Measurements from ENCODE around the gene SLC1A4.

SLC1A4 gene

GRCh38 chr2:65049010-65049639 is 59.9 kb downstream of the SLC1A4 start:
- no peak for DNase-seq (ENCODE audit: low read depth in 2 of 2, low spot score in 1 of 2)

- no peak for DNase-seq (ENCODE audit: low read depth in 2 of 2, low spot score in 1 of 2)
Measured at GRCh38 chr2:65050931-65051330, 61.7 kb downstream of the SLC1A4 start.

GRCh38 chr2:65053199-65053598 is 64.0 kb downstream of the SLC1A4 start:
- no peak for DNase-seq (ENCODE audit: low read depth in 2 of 2, low spot score in 1 of 2)

- no peak for DNase-seq (ENCODE audit: low read depth in 2 of 2, low spot score in 1 of 2)
Measured at GRCh38 chr2:65054749-65055421, 65.7 kb downstream of the SLC1A4 start.

GRCh38 chr2:65055422-65056214 is 66.4 kb downstream of the SLC1A4 start:
- DNase-seq (ENCODE audit: low read depth in 2 of 2, low spot score in 1 of 2), result peak; percentile 21 to 24

- DNase-seq (ENCODE audit: low read depth in 2 of 2, low spot score in 1 of 2), result peak; percentile 91
Measured at GRCh38 chr2:65056215-65057053, 67.2 kb downstream of the SLC1A4 start, which contains the start of gene CEP68. Gene CEP68, plus strand, starts transcription at chr2:65056416. Its CDS starts 13,029 bp downstream, at chr2:65069445.

GRCh38 chr2:65057054-65057375 is 67.8 kb downstream of the SLC1A4 start:
- no peak for DNase-seq (ENCODE audit: low read depth in 2 of 2, low spot score in 1 of 2)

- peak in 1 of 2 donors; percentile 24 for DNase-seq (ENCODE audit: low read depth in 2 of 2, low spot score in 1 of 2)
Measured at GRCh38 chr2:65057391-65058052, 68.3 kb downstream of the SLC1A4 start.

- DNase-seq (ENCODE audit: low read depth in 2 of 2, low spot score in 1 of 2), result no peak
Measured at GRCh38 chr2:65059071-65059470, 69.9 kb downstream of the SLC1A4 start.

DNA sequence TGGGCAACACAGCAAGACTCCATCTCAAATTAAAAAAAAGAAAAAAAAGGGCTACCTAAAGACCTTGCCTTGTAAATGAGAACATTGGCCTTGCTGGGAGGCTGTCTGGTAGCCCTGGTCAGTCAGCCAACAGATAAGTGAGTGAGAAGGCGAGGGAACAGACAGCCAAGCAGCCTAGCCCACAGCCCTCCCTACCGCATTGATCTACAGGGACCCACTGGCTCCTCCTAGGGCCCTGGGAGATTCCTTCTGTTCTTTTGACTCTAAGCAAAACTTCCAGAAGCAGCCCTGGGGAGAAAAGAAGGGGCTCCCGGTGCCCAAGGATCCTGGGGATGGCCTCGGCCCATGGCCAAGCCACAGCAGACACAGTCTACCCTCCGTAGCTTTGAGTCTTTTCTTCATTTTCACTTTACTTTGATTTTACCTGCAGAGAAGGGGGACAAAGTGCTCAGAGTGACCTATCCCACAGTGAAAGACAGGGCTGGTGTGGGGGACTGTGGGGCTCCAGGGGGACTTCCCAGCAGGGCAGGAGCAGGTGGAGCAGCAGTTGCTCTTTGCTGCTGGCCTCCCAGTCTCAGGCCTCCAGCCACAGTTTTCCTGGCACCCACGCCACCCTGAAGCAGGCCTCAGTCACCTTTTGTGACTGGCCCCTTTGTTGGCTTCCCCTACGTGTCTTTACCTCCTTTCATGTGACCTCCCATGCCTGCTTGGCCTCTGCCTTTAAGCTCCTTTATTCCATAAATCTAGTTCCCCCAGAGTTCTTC is 72.1 kb downstream of the SLC1A4 start:
- DNase-seq (ENCODE audit: low read depth in 2 of 2, low spot score in 1 of 2), result no peak

GRCh38 chr2:65061910-65062339 is 72.7 kb downstream of the SLC1A4 start:
- no peak for DNase-seq (ENCODE audit: low read depth in 2 of 2, low spot score in 1 of 2)

DNA sequence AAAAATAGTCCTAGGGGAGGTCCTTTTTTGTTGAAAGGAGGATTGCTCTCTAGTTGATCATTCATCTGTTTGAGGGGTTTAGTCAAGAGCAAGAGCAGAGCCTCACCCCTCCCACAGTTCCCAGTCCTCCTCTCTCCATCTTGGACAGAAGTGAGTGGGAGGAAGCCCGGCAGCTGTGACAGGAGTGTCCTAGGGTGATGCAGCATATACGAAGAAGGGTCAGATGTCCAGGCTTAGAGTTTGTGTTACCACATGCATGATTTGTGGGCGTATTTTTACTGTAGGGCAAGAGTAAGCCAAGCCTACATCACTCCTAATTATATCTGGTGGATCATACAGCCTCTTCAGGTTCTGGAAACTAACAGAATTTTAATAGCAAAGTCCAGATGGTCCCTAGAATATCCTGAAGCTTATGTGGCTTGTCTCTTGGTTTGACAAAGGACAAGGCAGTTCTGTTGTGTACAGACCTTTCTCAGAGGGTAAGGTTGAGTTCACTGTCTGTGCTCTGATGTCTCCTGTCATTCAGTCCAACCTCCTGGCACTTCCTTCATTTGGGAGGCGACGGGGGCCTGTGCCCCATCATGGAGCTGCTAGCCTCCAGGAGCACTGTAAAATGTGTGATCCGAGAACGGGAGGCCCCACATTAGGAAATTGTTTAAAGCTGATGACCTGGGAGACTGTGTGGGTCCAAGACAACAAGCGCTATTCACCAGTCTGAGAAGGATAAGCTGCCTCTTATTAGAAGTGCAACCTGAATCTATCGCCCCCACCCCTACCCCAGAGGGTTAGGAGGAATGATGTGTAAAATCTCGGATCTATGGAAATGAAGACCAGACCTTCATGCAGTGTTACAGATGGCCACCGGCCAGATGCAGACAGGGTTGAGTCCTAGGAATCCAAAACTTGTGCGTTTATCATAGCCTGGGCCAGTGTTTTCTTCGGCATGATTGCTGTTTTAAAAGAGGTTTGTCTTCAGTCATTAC is 73.9 kb downstream of the SLC1A4 start:
- no peak for DNase-seq (ENCODE audit: low read depth in 2 of 2, low spot score in 1 of 2)

DNA sequence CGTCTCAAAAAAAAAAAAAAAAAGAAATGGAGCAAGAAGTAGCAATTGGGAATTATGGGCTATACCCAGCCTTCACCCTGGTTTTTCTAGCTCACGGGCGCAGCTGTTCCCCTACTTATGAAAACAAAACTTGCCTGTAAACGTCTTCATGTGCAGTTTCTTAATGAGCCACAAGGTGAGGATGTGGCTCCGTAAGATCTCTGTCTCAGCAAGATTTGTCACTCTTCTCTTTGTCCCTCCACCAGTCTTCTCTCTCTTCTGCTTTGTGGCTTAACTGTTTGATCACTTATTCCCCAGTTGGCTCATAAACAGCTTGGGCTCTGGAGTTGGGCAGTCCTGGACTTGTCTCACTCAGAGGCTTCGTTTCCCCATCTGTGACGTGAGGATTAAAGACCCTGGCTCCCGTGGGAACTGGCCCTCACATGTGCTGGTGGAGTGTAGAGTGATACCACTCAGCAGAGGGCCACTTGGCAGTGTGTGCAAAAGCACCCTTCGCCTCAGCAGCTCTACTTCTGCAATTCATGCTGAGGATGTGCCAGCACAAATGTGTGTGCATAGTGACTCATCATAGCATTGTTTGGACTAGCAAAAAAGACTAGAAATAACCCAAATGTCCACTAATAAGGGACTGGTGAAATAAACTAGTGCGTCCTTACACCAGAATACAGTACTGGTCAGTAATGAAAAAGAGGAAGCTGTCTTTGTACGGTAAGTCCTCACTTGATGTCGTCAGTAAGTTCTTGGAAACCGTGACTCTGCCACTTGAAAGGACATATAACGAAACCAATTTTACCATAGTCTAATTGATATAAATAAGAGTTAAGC is 75.7 kb downstream of the SLC1A4 start:
- no peak for DNase-seq (ENCODE audit: low read depth in 2 of 2, low spot score in 1 of 2)

- DNase-seq (ENCODE audit: low read depth in 2 of 2, low spot score in 1 of 2), result no peak
Measured at GRCh38 chr2:65067806-65068553, 78.8 kb downstream of the SLC1A4 start.

- DNase-seq (ENCODE audit: low read depth in 2 of 2, low spot score in 1 of 2), result no peak
Measured at GRCh38 chr2:65069439-65069824, 80.2 kb downstream of the SLC1A4 start.

DNA sequence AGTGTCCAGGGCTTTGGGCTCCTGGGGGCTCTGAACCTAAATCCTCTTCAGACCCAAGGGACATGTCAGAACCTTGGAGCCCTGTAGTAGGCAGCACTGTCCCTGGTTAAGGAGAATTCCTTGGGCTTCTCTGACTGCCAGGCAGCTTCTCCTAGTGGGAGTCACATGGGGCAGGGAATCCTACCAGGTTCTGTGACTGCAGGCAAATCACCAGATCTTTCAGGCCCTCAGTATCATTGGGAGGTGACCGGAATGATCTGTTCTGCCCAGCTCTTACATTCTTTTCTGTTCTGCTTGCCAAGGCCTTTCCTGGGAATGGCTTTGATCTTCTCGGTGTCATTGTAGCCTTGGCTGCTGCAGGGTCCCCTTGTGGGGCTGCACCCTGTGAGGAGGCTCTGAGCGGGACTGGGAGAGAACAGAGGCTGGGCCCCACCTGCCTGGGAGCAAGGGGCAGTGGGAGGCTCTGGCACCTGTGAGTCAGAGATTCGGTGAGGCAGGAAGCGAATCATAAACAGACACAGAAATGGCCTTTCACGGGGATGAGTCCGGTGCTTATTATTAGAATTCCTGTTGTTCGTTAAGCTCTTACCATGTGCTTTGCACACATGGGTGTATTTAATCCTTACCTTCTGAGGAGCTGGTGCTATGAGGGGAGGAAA is 81.1 kb downstream of the SLC1A4 start:
- DNase-seq (ENCODE audit: low read depth in 2 of 2, low spot score in 1 of 2), result no peak

DNA sequence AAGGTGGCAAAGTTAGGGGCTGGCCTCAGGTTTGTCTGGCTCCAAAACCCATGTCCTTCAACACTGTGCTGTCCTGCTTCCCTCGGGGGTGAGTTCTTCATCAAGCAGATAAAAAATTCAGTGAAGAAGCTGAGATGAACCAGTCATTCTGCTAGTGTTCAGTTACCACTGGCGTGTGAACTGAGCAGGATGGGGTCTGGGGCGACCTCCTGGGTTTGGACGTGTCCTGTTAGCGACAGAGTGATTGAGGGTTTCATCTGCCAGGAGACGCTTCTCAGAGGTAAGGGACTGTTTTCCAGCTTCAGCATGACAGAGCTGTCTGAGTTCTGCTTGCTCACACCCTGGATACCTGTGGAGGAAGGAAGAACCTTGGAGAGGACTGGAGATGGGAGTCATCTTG is 81.7 kb downstream of the SLC1A4 start:
- DNase-seq (ENCODE audit: low read depth in 2 of 2, low spot score in 1 of 2), result no peak
